HepG2 (cell line): ENCODE data around the gene BUB1B. TPM values are rescaled to one million over a fixed set of nuclear protein-coding genes. Genes with fewer than 3 reads are reported as not detected.

Source experiments
- KIAA2018 ChIP-seq: sonication (generic); formaldehyde crosslinking; IDR thresholded peaks from 2 replicates; pipeline ENCODE4 v1.5.0; 2020; ENCODE audit warnings: mild to moderate bottlenecking, missing genetic modification reagents, borderline replicate concordance
- MNT ChIP-seq: fragments of 450-650 bp; IDR thresholded peaks from 2 replicates; pipeline ENCODE4 v1.6.1; 2016
- PRMT3 ChIP-seq: sonication (generic); formaldehyde crosslinking; IDR thresholded peaks from 2 replicates; pipeline ENCODE4 v1.8.1; 2022; ENCODE audit warnings: low read depth, mild to moderate bottlenecking, moderate library complexity, missing genetic modification reagents, borderline replicate concordance
- ZNF33A ChIP-seq: sonication (generic); formaldehyde crosslinking; IDR thresholded peaks from 2 replicates; pipeline ENCODE4 v1.5.1; 2020; ENCODE audit warnings: missing genetic modification reagents, mild to moderate bottlenecking, moderate library complexity, borderline replicate concordance
- polyA plus RNA-seq, 8 experiments: library from polyadenylated mRNA; depleted of rRNA in 3 of 8; stranded (reverse) in 7 of 8; unstranded in 1 of 8; fragments of >200 nt; fragmentation: Illumina TruSeq in 4 of 8; extraction: Trizol in 4 of 8; gene quantifications; 2 replicates each; pipeline versions ENCODE4 v1.2.1 to v1.2.3, GENCODE V29; 2011 to 2016; ENCODE audit warnings: low read depth in 4 of 8, missing spikeins in 1 of 8, mixed read lengths in 1 of 8; ENCODE audit not compliant: insufficient read depth in 1 of 8
- total RNA-seq, 5 experiments: library from RNA; depleted of rRNA; stranded (reverse); fragments of >200 nt; fragmentation: Illumina TruSeq; extraction: Trizol; gene quantifications; 2 replicates each; pipeline ENCODE4 v1.2.3, GENCODE V29; 2016; ENCODE audit warnings: low read depth in 1 of 5

BUB1B gene
- total and polyA plus RNA-seq, 2 of the 13 experiments (the other 11 are each of a cell fraction or from before 2014, with no cell fraction given), result 26.2 to 63.5 TPM

- TF ChIP-seq KIAA2018, result no peak
- TF ChIP-seq PRMT3 (CRISPR knock-in tag), result no peak
- no peak for TF ChIP-seq MNT
- TF ChIP-seq ZNF33A (CRISPR knock-in tag), result no peak
These were observed 102.3 kb downstream of the BUB1B start (continued) for GRCh38 chr15:40263024-40263754.
